ENCODE measurements around the gene SERBP1.
"Not testable (repeated sequence)": the region's sequence is repeated elsewhere in the genome, so short reads cannot be mapped to it uniquely, and the experiment has no call there.

The SERBP1 gene

GRCh38 chr1:67405473-67406245, 24.5 kb downstream of the SERBP1 start:
- no peak for DNase-seq

GRCh38 chr1:67404212-67404620, 26.0 kb downstream of the SERBP1 start:
- DNase-seq = no peak

- DNase-seq = no peak
Measured at GRCh38 chr1:67401443-67401842, 28.8 kb downstream of the SERBP1 start.

GRCh38 chr1:67400029-67400786, 30.0 kb downstream of the SERBP1 start:
- DNase-seq = not testable (repeated sequence)

GRCh38 chr1:67399199-67399993, 30.8 kb downstream of the SERBP1 start:
- no peak for DNase-seq

- DNase-seq = no peak
Measured at GRCh38 chr1:67394548-67394947, 35.7 kb downstream of the SERBP1 start.

GRCh38 chr1:67393737-67394136, 36.5 kb downstream of the SERBP1 start:
- no peak for DNase-seq

GRCh38 chr1:67393240-67393639, 37.0 kb downstream of the SERBP1 start:
- no peak for DNase-seq

- no peak for DNase-seq
Measured at GRCh38 chr1:67390041-67390887, 39.9 kb downstream of the SERBP1 start.

- no peak for DNase-seq
Measured at GRCh38 chr1:67383999-67384638, 46.1 kb downstream of the SERBP1 start.

- peak; percentile 38 to 80 for DNase-seq
Measured at GRCh38 chr1:67382292-67382691, 47.9 kb downstream of the SERBP1 start.

- no peak for DNase-seq
Measured at GRCh38 chr1:67381154-67381553, 49.0 kb downstream of the SERBP1 start.

GRCh38 chr1:67377253-67377652, 52.9 kb downstream of the SERBP1 start:
- DNase-seq = no peak

GRCh38 chr1:67376381-67376780, 53.8 kb downstream of the SERBP1 start:
- no peak for DNase-seq

- no peak for DNase-seq
Measured at GRCh38 chr1:67372898-67373297, 57.3 kb downstream of the SERBP1 start.

GRCh38 chr1:67372136-67372535, 58.1 kb downstream of the SERBP1 start:
- no peak for DNase-seq

GRCh38 chr1:67371681-67372080, 58.5 kb downstream of the SERBP1 start:
- no peak for DNase-seq

GRCh38 chr1:67371043-67371442, 59.2 kb downstream of the SERBP1 start:
- no peak for DNase-seq

- no peak for DNase-seq
Measured at GRCh38 chr1:67368046-67368514, 62.1 kb downstream of the SERBP1 start.

- peak; percentile 61 to 85 for DNase-seq
Measured at GRCh38 chr1:67367370-67368045, 62.7 kb downstream of the SERBP1 start.

- no peak for DNase-seq
Measured at GRCh38 chr1:67361641-67362040, 68.6 kb downstream of the SERBP1 start.

All from NCI-H446 (cell line).